Keratinocyte (primary cell): ENCODE results near the gene DDX46.

ENCODE experiments used
- EZH2 ChIP-seq: IDR thresholded peaks from one replicate; pipeline ENCODE4 v1.6.1; 2012; ENCODE audit warnings: inconsistent platforms, mild to moderate bottlenecking, low read length, moderate library complexity
- TF ChIP-seq, protein P1 (sequence below), 3 experiments: IDR thresholded peaks in 1 of 3; conservative IDR thresholded peaks in 1 of 3; optimal IDR thresholded peaks in 1 of 3; 2 replicates in 2 of 3; 3 replicates in 1 of 3; pipeline versions ENCODE3 to v1.5.1; 2011; ENCODE audit warnings: low read length in 3 of 3, mild to moderate bottlenecking in 3 of 3, moderate library complexity in 2 of 3, control low read depth in 1 of 3, inconsistent platforms in 1 of 3; ENCODE audit not compliant: insufficient read depth in 2 of 3; ENCODE audit errors: extremely low read depth in 1 of 3

DNA sequence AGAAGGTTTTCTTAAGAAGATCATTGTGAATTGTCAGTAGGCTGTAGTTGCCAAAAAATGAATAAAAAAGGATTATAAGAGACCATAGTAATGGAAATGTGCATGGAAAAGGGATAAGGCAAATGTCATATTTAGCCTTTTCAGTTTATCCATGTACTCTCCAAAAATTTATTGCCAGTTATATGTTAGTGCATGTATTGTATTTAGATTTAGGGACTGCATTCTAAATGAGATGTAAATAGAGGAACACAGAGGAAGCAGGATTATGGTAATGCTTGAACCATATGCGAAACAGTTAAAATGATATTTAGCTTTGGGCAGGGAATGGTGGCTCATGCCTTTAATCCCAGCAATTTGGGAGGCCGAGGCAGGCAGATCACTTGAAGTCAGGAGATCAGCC is 33.0 kb downstream of the DDX46 start:
- TF ChIP-seq, protein P1, sequence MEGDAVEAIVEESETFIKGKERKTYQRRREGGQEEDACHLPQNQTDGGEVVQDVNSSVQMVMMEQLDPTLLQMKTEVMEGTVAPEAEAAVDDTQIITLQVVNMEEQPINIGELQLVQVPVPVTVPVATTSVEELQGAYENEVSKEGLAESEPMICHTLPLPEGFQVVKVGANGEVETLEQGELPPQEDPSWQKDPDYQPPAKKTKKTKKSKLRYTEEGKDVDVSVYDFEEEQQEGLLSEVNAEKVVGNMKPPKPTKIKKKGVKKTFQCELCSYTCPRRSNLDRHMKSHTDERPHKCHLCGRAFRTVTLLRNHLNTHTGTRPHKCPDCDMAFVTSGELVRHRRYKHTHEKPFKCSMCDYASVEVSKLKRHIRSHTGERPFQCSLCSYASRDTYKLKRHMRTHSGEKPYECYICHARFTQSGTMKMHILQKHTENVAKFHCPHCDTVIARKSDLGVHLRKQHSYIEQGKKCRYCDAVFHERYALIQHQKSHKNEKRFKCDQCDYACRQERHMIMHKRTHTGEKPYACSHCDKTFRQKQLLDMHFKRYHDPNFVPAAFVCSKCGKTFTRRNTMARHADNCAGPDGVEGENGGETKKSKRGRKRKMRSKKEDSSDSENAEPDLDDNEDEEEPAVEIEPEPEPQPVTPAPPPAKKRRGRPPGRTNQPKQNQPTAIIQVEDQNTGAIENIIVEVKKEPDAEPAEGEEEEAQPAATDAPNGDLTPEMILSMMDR (optimal IDR thresholded peaks at IDR 0.05 in 1 of 3, IDR thresholded peaks at IDR 0.05 in 1 of 3, conservative IDR thresholded peaks at IDR 0.05 in 1 of 3; ENCODE audit: extremely low read depth in 1 of 3, insufficient read depth in 2 of 3, low read length in 3 of 3) = no peak
- no peak for TF ChIP-seq EZH2
